ENCODE results near the gene TCF12. TPM values are rescaled to one million over a fixed set of nuclear protein-coding genes. Genes with fewer than 3 reads are reported as not detected.

Gene TCF12
- total RNA-seq, 4 donors from 2014 or later: 50.5 to 117 (median 89.8) TPM

- DNase-seq (ENCODE audit: low spot score in 2 of 2): no peak
- TF ChIP-seq CTCF (IDR thresholded peaks at IDR 0.05) (no peak), POLR2A (IDR thresholded peaks at IDR 0.05) (no peak)
- H3K4me3 ChIP-seq (ENCODE audit: low read depth, poor library complexity, severe bottlenecking): no peak overlapping the region
- WGBS, 2 donors: 87 to 91% methylated on average over 3 of the region's 3 CpGs
- intact Hi-C loops (cut with DNase I; ENCODE audit: low total_unique reads): no loop called here
Measured at GRCh38 chr15:57167821-57168395, 249.5 kb downstream of the TCF12 start.

DNA sequence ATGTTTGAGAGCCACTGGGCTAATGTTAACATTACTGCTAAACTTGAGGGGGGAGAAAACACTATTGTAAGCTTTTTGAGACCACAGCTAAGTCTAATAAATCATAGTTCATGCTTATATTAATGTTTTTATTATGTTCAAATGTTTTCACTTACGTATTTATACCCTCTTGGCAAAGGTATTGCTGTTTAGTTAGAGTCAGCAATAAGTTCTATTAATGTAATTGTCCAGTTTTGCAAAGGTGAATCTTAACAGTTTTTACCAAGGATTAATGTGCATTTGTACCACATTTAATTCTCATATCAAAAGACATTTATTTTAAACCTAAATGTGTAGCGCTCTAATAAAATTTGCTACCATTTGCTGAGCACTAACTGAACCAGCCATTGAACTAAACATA, 251.2 kb downstream of the TCF12 start:
- WGBS, 2 donors: 75 to 93% methylated on average over 2 of the region's 2 CpGs
- no peak for DNase-seq (ENCODE audit: low spot score in 2 of 2)
- intact Hi-C loops (cut with DNase I; ENCODE audit: low total_unique reads): no loop called here
- TF ChIP-seq CTCF (IDR thresholded peaks at IDR 0.05): no peak
- no peak for TF ChIP-seq POLR2A (IDR thresholded peaks at IDR 0.05)
- H3K4me3 ChIP-seq (ENCODE audit: low read depth, poor library complexity, severe bottlenecking): no peak overlapping the region

DNA sequence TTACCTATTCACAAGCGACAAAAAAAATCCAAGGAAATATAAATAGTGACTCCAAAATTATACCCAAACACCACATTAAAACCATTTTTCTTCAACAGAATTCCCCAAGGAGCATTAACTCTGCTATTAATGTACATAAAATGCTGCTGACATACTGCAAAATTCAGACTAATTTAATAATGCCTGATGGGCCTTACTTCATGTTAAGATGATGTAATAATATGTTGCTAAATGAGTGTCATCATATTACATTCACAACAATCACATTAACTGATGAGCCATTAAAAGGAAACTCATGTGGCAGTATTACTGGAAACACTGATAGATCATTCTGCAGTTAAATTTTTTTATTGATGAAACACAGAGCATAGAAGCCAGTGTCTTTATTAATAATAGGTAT, 253.0 kb downstream of the TCF12 start:
- intact Hi-C loops (cut with DNase I; ENCODE audit: low total_unique reads): no loop called here
- 94 to 95% methylated on average over 1 of the region's 1 CpG for WGBS, 2 donors
- no peak for DNase-seq (ENCODE audit: low spot score in 2 of 2)
- TF ChIP-seq CTCF (IDR thresholded peaks at IDR 0.05) (no peak), POLR2A (IDR thresholded peaks at IDR 0.05) (no peak)
- no peak overlapping the region for H3K4me3 ChIP-seq (ENCODE audit: low read depth, poor library complexity, severe bottlenecking)

DNA sequence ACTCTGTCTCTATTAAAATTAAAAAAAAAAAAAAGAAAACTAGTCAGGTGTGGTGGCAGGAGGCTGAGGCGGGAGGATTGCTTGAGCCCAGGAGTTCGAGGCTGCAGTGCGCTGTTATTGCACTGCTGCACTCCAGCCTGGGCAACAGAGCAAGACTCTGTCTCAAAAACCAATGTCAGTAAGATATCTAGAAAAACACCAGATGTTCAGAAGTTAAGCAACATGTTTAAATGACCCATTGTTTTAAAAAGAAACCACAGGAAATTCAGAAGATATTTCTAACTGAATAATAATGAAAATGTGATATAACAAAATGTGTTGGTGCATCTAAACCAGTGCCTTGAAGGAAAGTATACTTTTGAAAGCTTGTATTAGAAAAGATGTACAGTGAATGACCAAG, 254.5 kb downstream of the TCF12 start:
- intact Hi-C loops (cut with DNase I; ENCODE audit: low total_unique reads): no loop called here
- 96 to 97% methylated on average over 3 of the region's 3 CpGs for WGBS, 2 donors
- H3K4me3 ChIP-seq (ENCODE audit: low read depth, poor library complexity, severe bottlenecking): no peak overlapping the region
- TF ChIP-seq CTCF (IDR thresholded peaks at IDR 0.05): no peak
- no peak for TF ChIP-seq POLR2A (IDR thresholded peaks at IDR 0.05)
- no peak for DNase-seq (ENCODE audit: low spot score in 2 of 2)

DNA sequence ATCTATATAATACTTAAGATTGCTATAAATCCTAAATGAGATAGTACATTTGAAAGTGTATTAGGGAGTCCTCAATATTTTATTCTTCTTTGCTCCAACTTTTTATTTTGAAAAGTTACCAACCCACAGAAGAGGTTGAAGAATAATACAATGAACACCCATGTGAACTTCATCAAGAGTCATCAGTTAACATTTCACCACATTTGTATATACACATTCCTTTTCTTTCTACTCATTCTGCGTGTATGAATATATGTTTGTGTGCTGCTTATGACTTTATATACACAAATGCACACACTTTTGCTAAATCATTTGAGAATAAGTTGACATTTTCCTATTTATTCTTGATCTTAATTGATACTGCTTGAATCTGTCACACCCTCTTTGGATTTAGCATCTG, 264.6 kb downstream of the TCF12 start:
- WGBS, 2 donors: 90 to 96% methylated on average over 1 of the region's 1 CpG

More for the DNA sequence above, 264.6 kb downstream of the TCF12 start:
- intact Hi-C loops (cut with DNase I; ENCODE audit: low total_unique reads): no loop called here
- no peak for DNase-seq (ENCODE audit: low spot score in 2 of 2)
- TF ChIP-seq POLR2A (IDR thresholded peaks at IDR 0.05) (no peak), CTCF (IDR thresholded peaks at IDR 0.05) (no peak)
- H3K4me3 ChIP-seq (ENCODE audit: low read depth, poor library complexity, severe bottlenecking): no peak overlapping the region
